HG03280 (cell line): ENCODE data around the gene ERBB4.
"Not testable (repeated sequence)": the region's sequence is repeated elsewhere in the genome, so short reads cannot be mapped to it uniquely, and the experiment has no call there.

ENCODE experiments used
- ATAC-seq: cut with Tn5 transposase; IDR thresholded peaks from one replicate; pipeline ENCODE4 v1.9.1; 2021; ENCODE audit warnings: mild to moderate bottlenecking, moderate library complexity; ENCODE audit not compliant: unreplicated experiment

Gene ERBB4

GRCh38 chr2:211760103-211760502 lies 778.5 kb downstream of the ERBB4 start:
- ATAC-seq, result no peak

DNA sequence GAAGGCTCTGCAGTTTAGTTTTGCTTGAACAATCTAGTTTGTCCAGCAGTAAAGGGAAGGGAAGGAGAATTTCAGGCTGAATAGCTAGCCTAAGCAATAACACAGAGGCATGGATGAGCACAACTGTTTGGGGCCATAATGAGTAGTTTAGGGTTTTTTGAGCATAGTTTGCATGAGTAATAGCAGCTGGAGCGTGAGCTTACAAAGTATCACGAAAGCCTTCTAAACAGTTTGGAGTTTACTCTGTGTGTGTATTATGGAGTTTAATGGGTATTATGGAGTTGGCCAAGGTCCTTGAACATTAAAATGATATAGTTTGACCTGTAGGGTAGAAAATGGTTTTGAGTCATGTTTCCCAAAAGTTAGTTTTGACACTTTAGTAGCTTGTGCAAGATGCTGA lies 782.3 kb downstream of the ERBB4 start:
- no peak for ATAC-seq

GRCh38 chr2:211755187-211755586 lies 783.4 kb downstream of the ERBB4 start:
- ATAC-seq, result no peak

GRCh38 chr2:211751848-211752247 lies 786.8 kb downstream of the ERBB4 start:
- no peak for ATAC-seq

GRCh38 chr2:211748339-211748738 lies 790.3 kb downstream of the ERBB4 start:
- ATAC-seq, result no peak

DNA sequence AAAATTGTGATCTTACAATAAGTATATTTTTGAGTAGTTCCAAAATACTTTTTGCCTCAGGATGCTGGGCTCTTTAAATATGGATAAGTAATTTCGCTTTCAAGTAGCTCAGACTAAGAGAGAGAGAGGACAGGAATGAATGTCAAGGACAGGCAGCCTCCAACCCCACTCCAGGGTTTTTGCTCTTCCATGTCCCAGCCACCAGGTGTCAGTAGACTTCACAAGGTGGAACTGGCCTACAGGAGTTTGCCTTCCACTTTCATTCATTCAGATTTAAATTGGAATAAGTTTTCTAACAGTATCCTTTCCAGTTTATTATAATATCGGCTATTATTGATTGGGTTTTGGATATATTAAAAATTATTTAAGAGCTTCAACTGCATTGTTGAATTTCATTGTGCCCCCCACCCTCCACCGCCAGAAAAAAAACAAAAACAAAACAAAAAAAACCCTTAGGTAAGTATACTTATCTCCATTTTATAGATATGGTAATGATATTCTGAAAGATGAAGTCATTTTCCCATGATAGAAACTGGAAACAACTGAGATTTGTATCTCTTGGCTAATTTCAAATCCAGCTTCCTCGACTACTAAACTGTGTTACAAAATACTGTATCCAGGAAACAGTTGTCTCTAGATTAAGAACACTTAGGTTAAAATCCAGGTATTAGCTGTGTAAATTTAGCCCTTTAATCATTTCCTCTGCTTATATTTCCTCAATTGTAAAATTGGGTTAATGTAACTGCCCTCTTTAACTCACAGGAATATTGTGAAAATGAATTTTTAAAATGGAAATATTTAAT lies 793.1 kb downstream of the ERBB4 start:
- ATAC-seq, result peak; percentile 96

DNA sequence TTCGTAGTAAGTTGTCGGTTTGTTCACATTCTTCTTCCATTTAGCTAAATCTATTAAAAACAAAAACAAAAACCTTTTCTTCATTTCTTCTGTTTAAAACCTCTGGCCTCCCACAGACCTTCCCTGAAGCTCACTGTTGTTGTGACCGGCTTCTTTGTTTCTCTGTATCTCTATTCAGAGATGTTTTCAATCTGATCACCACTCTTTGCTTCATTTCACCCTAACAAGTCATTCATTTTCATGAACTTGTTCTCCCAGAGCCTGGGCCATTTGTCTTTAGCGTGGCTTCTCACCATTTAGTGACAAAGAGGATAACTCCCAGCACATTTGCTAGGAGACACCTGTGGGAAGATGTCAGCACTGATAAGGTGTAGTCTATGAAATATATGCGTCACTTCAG lies 794.2 kb downstream of the ERBB4 start:
- no peak for ATAC-seq

DNA sequence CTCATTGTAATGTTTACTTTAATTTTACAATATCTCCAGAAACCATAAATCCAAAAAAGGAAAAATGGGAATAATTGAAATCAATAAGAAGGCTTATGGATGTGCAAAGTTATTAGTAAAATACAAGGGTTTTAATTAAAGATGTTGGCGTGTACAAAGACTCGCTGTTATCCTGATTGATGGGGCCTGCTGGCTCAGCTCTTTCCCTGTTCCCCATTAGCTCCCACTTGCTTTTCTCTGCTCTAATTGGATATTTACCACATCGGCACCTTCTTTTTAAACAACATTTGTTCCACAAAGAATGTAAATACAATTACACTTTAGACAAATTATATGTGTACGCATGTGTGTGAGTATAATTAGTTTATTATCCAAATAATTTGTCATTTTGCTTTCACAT lies 796.6 kb downstream of the ERBB4 start:
- no peak for ATAC-seq

- ATAC-seq, result no peak
Observed at GRCh38 chr2:211737282-211737681, 801.3 kb downstream of the ERBB4 start.

DNA sequence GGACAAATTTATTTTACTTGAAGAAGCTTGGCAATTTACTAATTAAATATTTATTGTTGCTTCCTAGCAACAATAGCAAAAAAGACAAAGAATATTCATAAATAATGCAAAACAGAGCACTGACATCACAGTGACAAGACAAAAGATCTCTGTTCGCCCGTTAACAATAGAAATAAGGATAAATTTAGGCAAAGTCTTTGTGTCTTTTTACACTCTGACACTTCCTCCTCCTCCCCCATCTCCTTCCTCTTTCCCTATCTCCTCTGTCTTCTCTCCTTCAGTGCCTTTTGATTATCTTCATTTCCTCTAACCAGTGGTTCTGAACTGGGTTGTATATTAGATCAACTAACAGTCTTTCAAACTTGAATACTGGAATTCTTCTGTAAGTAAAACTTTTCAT lies 808.4 kb downstream of the ERBB4 start:
- no peak for ATAC-seq

- ATAC-seq, result no peak
Observed at GRCh38 chr2:211729433-211729832, 809.2 kb downstream of the ERBB4 start.

DNA sequence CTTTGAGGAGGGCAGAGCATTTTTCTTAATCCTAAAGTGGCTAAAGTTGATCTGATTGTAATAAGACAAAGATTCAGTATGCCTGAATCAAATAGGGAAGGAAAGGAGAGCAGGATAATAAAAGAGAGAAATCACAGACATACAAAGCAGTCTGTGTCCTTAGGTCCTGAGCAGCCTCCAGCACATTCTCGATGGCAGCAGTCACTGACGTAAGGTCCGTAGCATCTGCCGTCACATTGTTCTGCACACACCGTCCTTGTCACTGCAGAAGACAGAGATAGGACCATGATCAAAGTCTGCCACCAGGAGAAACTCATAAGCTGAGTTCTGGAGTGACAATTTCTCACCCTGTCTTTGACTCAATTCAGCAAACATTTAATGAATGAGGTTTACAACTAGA lies 813.7 kb downstream of the ERBB4 start:
- no peak for ATAC-seq

DNA sequence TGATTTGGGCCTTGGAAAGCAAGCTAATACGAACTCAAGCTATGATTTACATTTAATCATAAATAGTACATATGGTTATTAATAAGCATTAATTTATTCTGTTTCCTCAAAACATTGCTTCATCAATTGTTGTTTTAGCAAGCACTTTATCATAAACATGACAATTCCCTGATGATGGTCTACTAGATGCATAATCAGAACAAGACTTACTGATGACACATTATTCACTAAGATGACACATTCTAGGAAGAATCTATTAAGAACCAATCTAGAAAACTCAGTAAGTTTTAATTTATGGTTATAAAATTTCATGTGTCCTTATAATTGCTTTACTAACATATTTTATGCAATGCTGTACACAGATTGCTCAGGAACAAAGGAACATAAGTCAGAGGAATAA lies 815.2 kb downstream of the ERBB4 start:
- no peak for ATAC-seq

DNA sequence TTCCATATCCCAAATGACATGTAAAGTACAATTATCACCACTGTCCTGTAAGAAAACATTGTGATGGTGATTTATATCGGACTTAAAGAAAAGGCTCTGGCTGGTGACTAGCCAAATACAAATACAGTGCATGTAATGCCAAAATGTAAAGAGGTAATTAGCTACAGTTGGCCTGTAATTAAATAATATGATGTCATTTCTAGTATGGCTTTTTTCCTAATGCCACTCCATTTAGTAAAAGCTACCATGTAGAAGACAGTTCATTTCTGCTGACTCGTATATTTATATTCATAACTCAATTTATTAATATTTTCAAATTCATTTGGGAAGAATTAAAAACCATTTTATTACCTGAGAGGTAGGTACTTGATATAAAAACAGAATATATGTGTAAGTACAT lies 815.7 kb downstream of the ERBB4 start:
- no peak for ATAC-seq

DNA sequence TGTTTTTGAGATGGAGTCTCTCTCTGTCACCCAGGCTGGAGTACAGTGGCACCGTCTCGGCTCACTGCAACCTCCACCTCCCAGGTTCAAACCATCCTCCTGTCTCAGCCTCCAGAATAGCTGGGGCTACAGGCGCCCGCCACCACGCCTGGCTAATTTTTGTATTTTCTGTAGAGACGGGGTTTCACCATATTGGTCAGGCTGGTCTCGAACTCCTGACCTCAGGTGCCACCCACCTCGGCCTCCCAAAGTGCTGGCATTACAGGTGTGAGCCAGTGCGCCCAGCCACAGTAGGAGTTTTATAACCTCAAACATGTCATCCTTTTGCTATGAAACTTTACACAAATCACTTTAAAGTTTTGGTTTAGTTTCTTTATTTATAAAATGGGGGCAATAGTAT lies 816.7 kb downstream of the ERBB4 start:
- not testable (repeated sequence) for ATAC-seq

- no peak for ATAC-seq
Observed at GRCh38 chr2:211709389-211709788, 829.2 kb downstream of the ERBB4 start.

DNA sequence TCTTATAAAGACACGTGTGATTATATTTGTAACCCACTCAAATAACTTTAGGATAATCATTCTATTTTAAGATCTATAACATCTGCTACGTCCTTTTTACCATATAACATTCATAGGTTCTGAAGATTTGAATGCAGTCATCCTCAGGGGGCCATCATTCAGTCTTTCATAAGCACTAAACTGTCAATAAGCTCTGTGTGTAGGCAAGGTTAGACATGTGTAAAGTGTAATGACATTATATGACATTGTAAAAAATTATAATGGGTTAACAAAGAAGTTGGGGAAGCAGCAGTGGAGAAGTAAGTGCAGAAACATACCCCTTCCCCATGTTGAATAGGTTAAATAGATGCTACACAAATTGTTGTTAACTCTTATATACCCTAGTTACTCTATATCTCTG lies 845.9 kb downstream of the ERBB4 start:
- no peak for ATAC-seq

GRCh38 chr2:211690736-211691135 lies 847.9 kb downstream of the ERBB4 start:
- no peak for ATAC-seq

DNA sequence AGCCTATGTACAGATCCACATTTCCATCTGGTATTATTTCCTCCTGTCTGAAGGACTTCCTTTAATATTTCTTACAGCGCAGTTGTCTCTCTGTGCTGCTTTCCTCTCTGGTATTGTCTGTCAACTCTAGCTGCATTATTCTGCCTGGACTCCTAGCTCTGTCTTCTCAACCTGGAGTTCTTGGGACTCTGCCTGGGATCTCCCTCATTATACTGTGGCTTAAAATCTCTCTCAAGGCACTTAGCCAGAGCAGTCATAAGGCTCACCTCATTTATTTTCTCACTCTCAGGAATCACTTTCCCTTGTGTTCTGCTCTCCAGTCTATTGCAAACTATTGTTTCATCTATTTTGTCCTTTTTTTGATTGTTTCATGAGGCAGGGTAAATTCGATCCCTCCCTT lies 850.4 kb downstream of the ERBB4 start:
- no peak for ATAC-seq

- no peak for ATAC-seq
Observed at GRCh38 chr2:211674715-211675114, 863.9 kb downstream of the ERBB4 start.

- no peak for ATAC-seq
Observed at GRCh38 chr2:211673133-211673905, 865.3 kb downstream of the ERBB4 start.

GRCh38 chr2:211671977-211672376 lies 866.6 kb downstream of the ERBB4 start:
- no peak for ATAC-seq
